Keratinocyte (primary cell): ENCODE measurements around the gene CD28.

Source experiments
- EZH2 ChIP-seq: IDR thresholded peaks from one replicate; pipeline ENCODE4 v1.6.1; 2012; ENCODE audit warnings: inconsistent platforms, mild to moderate bottlenecking, low read length, moderate library complexity
- TF ChIP-seq, protein P1 (sequence below), 3 experiments: IDR thresholded peaks in 1 of 3; conservative IDR thresholded peaks in 1 of 3; optimal IDR thresholded peaks in 1 of 3; 2 replicates in 2 of 3; 3 replicates in 1 of 3; pipeline versions ENCODE3 to v1.5.1; 2011; ENCODE audit warnings: low read length in 3 of 3, mild to moderate bottlenecking in 3 of 3, moderate library complexity in 2 of 3, control low read depth in 1 of 3, inconsistent platforms in 1 of 3; ENCODE audit not compliant: insufficient read depth in 2 of 3; ENCODE audit errors: extremely low read depth in 1 of 3

DNA sequence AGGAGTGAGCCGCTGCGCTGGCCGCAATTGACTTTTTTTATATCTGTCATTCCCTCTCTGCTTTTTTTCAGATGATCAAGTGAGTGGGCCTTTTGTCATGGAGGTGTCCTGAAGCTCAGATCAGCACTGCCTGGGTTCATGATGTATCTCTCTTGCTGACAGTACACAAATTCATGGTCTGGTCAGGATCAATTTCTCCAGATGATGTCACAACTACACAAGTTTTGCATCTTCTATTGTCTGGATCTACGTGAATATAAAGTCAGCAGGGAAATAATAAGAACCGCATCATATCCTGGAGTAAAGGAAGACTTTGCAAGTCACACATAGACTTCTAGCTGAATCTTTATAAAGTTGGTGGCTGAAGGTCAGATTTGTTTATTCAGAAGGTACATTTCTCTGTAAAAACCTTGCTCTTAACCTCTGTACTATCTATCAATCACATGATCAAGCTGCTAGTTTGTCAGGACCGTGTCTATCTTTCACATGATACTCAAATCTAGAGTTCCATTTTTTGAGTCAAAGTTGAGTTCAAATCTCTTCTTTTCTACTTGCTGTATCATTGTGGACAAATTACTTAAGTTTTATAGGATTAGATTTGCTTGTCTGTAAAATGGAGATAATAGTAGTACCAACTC is 13.1 kb upstream of the CD28 start:
- TF ChIP-seq, protein P1, sequence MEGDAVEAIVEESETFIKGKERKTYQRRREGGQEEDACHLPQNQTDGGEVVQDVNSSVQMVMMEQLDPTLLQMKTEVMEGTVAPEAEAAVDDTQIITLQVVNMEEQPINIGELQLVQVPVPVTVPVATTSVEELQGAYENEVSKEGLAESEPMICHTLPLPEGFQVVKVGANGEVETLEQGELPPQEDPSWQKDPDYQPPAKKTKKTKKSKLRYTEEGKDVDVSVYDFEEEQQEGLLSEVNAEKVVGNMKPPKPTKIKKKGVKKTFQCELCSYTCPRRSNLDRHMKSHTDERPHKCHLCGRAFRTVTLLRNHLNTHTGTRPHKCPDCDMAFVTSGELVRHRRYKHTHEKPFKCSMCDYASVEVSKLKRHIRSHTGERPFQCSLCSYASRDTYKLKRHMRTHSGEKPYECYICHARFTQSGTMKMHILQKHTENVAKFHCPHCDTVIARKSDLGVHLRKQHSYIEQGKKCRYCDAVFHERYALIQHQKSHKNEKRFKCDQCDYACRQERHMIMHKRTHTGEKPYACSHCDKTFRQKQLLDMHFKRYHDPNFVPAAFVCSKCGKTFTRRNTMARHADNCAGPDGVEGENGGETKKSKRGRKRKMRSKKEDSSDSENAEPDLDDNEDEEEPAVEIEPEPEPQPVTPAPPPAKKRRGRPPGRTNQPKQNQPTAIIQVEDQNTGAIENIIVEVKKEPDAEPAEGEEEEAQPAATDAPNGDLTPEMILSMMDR (optimal IDR thresholded peaks at IDR 0.05 in 1 of 3, IDR thresholded peaks at IDR 0.05 in 1 of 3, conservative IDR thresholded peaks at IDR 0.05 in 1 of 3; ENCODE audit: extremely low read depth in 1 of 3, insufficient read depth in 2 of 3, low read length in 3 of 3), result no peak
- TF ChIP-seq EZH2, result no peak
